GM18870 (cell line): ENCODE measurements around the gene SELP.

Experiments
- ATAC-seq: cut with Tn5 transposase; IDR thresholded peaks from one replicate; pipeline ENCODE4 v1.9.1; 2021; ENCODE audit warnings: moderate library complexity; ENCODE audit not compliant: unreplicated experiment

Gene SELP

GRCh38 chr1:169577981-169578738 is 51.8 kb downstream of the SELP start:
- ATAC-seq, result no peak

- no peak for ATAC-seq
Measured at GRCh38 chr1:169576935-169577331, 53.0 kb downstream of the SELP start.

DNA sequence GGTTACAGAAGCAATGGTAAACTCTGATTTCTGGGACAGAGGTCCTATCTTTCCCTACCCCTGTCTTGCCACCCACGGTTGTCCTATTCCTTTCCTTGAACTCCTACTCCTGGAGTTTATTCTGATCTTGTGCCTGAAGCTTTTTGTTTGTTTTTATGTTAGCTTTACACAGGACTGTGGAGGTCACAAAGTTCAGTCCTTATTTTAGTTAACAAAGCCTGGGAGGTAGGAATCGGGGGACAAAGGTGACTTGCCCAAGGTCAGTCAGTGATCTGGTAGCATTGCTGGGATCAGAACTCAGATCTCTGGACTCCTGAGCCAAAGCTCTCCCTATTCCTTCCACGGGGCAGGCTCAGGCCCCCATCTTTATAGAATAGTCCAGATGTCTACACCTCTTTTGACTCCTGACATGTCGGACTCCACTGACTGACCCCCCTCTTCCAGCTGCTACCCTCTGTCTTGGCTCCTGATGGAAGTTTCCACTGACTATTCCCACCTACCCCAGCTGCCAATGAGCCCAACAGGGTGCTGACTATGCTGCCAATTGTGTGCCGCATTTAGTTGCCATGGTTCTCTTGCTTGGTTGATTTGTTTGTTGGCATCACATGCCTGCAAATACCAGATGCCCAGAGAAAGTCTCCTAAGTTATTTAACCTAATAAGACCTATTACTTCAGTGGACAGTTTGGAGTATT is 53.5 kb downstream of the SELP start:
- ATAC-seq, result no peak

- ATAC-seq, result no peak
Measured at GRCh38 chr1:169574336-169574735, 55.6 kb downstream of the SELP start.

DNA sequence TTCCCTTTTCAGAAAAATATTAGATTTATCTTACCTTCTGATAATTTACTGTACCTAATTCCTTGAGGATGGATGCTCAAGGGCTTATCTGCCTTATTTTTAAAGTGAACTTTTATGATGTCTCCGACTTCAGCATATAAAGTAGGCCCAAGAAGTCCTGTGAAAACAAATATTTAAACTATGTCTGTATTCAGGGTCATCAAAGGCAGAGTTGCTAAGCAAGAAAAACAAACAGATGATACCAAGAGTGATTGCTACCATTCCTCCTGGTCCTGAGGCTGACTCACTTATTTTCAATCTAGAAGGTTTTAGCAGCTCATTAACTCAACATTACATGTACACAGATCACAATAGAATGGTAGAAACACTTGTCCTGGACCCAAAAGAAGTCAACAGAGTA is 57.7 kb downstream of the SELP start:
- no peak for ATAC-seq

DNA sequence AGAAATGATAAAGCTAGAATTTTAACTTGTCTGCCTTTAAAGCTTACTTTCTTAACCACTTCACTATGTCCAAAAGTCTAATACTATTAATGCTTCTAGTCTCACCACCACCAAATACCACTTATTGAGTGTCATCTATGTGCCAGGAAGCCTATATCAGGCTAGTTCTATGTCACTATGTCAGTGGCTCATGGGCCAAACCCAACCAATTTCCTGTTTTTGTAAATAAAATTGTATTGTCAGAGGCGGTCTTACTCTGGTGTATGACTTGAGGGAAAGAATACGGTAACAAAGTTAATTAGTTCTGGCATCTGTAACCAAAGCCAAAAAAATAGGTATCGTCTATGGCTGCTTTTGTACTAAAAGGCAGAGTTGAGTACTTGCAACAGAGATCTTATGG is 58.5 kb downstream of the SELP start:
- ATAC-seq, result no peak

DNA sequence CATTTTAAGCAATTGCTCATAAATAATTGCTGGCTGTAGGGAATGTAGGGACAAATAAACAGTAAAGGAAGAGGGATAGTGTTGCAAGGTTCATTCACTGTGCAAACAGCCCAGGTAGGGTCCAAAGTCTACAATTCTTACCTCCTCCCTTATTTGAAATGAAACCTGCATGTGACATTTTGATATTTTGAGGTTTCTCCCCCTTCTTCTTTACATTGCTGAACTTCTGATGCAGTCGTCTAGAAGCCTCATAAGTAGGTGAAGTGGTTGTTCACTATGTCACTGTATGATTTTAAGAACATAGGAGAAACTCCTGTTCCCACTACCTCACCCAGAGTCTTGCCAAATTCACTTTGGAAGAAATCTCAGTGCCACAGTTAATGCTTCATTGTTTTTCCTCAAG is 59.8 kb downstream of the SELP start:
- ATAC-seq, result no peak

DNA sequence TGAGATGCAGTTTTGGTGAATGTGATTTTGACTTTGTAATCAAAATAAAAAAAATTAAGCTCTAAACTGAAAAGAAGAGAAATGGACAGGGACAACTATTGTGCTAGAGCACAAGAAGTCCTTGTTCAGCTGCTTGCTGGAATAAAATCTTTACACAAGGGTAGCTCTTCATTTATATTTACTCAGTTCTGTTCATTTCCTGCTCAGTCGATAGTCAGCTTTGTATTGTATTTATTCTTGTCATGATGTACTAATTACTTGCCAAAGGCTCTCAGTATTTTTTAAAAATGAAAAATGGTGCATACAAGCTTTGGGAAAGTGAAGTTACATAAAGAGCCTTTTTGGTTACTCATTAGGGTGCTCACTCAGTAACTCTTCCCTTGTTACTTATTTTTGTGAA is 61.4 kb downstream of the SELP start:
- no peak for ATAC-seq

GRCh38 chr1:169565335-169566271 is 64.3 kb downstream of the SELP start:
- no peak for ATAC-seq

DNA sequence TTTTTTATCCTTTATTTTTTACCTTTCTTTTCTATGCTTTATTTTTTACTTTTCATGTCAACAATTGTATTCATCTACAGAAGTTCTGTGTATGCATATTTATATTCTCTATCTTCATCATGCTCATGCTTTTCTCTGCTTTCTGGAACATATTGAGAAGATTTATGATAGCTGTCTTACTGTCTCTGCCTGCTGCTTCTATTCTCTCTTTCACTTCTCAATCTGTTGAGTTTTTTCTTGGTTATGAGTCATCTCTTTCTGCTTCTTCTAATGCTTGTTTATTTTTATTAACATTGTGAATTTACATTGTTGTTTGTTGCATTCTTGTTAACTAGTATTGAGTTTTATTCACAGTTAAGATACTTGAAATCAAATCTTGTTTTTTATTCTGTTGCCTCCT is 66.3 kb downstream of the SELP start:
- ATAC-seq, result no peak

- no peak for ATAC-seq
Measured at GRCh38 chr1:169563019-169563615, 66.8 kb downstream of the SELP start.

DNA sequence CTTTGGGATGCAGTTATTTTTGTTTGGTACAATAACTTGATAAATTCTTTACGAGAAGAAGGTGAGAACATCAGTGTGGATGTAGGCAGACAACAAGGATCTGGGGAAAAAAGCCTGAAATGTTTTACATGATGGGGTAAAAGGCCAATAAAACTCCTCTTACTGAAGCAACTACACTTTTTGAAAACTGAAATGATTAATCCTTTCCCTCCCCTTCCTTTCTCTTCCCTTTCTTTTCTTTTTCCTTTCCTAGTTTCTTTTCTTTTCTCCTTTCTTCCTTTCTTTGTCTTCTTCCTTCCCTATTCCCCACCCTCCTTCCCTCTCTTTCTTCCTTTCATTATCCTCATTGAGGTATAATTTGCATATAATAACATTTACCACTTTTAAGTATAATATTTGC is 68.2 kb downstream of the SELP start:
- ATAC-seq, result no peak

- no peak for ATAC-seq
Measured at GRCh38 chr1:169557131-169557530, 72.8 kb downstream of the SELP start.

DNA sequence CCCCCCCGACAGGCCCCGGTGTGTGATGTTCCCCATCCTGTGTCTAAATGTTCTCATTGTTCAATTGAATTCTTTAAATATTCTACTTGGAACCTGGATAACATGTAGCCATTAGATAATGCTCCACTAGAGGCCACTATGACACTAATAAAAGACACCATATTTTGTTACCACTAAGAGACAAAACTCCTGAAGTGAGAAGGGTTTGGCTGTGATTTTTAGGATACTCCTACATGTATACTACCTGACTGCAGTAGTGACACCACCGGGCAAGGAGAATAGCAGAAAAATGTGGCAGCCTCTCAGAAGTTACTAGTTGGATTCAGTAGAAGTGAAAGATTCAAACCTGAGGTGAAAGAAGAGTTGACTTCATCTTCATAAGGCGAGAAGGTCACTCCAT is 79.6 kb downstream of the SELP start:
- ATAC-seq, result no peak

GRCh38 chr1:169548282-169548681 is 81.6 kb downstream of the SELP start:
- ATAC-seq, result no peak

DNA sequence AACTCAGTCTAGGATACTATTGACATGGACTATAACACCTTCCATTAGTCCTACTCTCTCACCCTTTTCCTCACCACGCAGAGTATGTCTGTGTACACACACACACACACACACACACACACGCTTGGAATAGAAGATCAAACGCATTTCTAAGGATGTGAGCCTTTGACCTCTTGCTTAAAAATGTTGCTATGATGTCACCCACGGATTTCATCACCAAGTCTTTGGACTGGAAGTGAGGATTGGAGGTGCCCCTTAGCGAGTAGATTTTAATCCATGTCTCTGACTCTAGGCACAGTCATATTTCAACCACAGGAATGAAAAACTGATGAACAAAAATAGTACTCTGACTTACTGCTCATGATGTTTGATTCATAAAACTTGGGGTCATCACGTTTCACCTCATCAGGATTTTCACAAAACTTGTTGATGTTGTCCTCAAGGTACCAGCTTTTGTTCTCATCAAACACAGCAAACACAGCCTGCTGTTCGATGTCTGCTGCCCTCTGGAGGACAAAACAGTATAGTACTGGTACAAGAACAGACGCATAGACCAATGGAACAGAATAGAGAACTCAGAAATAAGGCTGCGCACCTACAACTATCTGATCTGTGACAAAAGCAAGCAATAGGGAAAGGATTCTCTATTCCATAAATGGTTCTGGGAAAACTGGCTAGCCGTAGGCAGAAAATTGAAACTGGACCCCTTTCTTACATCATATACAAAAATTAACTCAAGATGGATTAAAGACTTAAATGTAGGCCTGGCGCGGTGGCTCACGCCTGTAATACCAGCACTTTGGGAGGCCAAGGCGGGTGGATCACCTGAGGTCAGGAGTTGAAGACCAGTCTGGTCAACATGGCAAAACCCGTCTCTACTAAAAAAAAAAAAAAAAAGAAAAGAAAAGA is 83.6 kb downstream of the SELP start:
- peak; percentile 67 for ATAC-seq

DNA sequence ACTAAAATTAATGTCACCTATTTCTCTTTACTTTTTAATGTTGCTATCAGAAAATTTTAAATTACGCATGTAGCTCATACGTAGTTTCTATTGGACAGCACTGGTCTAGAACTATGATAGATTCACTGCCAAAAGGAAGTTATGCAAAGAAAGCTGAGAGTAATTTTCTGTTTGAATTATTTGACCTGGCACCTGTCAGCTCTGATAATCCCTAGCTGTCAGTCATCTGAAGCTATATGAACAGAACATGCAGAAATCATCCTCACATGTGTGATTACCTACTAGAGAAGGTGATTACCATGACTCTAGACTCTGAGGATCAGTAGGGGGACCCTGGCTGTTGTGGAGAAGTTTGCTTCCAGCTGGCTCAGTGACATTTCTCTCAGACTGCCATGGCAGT is 84.5 kb downstream of the SELP start:
- ATAC-seq, result no peak

- no peak for ATAC-seq
Measured at GRCh38 chr1:169538998-169539871, 90.7 kb downstream of the SELP start.
